AG04450 (cell line): Measurements from ENCODE around the gene CCNC. TPM values are rescaled to one million over a fixed set of nuclear protein-coding genes. Genes with fewer than 3 reads are reported as not detected.

Source experiments
- CTCF ChIA-PET: fragments of 300-600, 350-600 bp; formaldehyde crosslinking; extraction: SDS; loops from one replicate; lab custom pipeline; 2022; ENCODE audit warnings: antibody characterized with exemption, inconsistent platforms; lab: Charles Lee
- POLR2A ChIA-PET: fragments of 350-600 bp; formaldehyde crosslinking; extraction: SDS; loops from one replicate; lab custom pipeline; 2021; ENCODE audit warnings: antibody characterized with exemption, inconsistent platforms; lab: Yijun Ruan, JAX
- DNase-seq: peaks from one replicate; pipeline ENCODE4 v3.0.0-alpha.2; 2011; ENCODE audit warnings: low read depth, low spot score
- H3K27ac ChIP-seq: one replicate; pipeline ENCODE4 v1.5.1; 2012; ENCODE audit warnings: low read depth, low read length, control low read depth
- H3K27me3 ChIP-seq: one replicate; pipeline ENCODE4 v1.6.0; 2012; ENCODE audit warnings: low read length; ENCODE audit not compliant: control insufficient read depth, insufficient read depth
- H3K4me3 ChIP-seq: 2 replicates; pipeline ENCODE4 v1.5.1; 2011; ENCODE audit warnings: mild to moderate bottlenecking, low read depth, low read length, control low read depth
- H3K9me3 ChIP-seq: 2 replicates; pipeline ENCODE4 v1.5.1; 2012; ENCODE audit warnings: low read length; ENCODE audit not compliant: control insufficient read depth, insufficient read depth
- CTCF ChIP-seq: IDR thresholded peaks from 2 replicates; pipeline ENCODE4 v1.5.1; 2011; ENCODE audit warnings: low read depth, low read length, control low read depth, inconsistent platforms
- polyA plus RNA-seq: library from polyadenylated mRNA; depleted of rRNA; stranded (reverse); fragments of >200 nt; gene quantifications from 2 replicates; pipeline ENCODE4 v1.2.3, GENCODE V29; 2011

CCNC gene
- polyA plus RNA-seq, 1 experiment: 68.4 TPM

- POLR2A ChIA-PET: no interaction called here
- no peak for TF ChIP-seq CTCF
- no peak overlapping the region for H3K27ac ChIP-seq
- H3K4me3 ChIP-seq: no peak overlapping the region
- no peaks in the 10 kb centered on the region for H3K9me3 ChIP-seq
- no peaks in the 10 kb centered on the region for H3K27me3 ChIP-seq
- CTCF ChIA-PET: interaction anchor here (0.5 to 1.4 kb wide), 4 partner anchors 21 to 26 kb away, joined by 3 to 4 read pairs (median 4); no protein-coding TSS in a partner anchor
- DNase-seq: no peak
These were observed 24.5 kb downstream of the CCNC start for GRCh38 chr6:99543968-99544367.

- POLR2A ChIA-PET: no interaction called here
These were observed 37.8 kb downstream of the CCNC start for GRCh38 chr6:99530627-99531026.

GRCh38 chr6:99522531-99522930 lies 45.9 kb downstream of the CCNC start:
- no peaks in the 10 kb centered on the region for H3K27me3 ChIP-seq
- DNase-seq: no peak
- no peak overlapping the region for H3K4me3 ChIP-seq
- no peak for TF ChIP-seq CTCF
- H3K9me3 ChIP-seq: no peaks in the 10 kb centered on the region
- CTCF ChIA-PET: interaction anchor here (0.7 to 3.5 kb wide), 6 partner anchors 8 to 96 kb away, joined by 3 to 21 read pairs (median 4); no protein-coding TSS in a partner anchor
- POLR2A ChIA-PET: interaction anchor here (1.5 to 2.1 kb wide), 2 partner anchors 46 to 129 kb away, joined by 5 to 12 read pairs; partner anchors contain the start of gene CCNC
- no peak overlapping the region for H3K27ac ChIP-seq

More at GRCh38 chr6:99530627-99531026, 37.8 kb downstream of the CCNC start:
- TF ChIP-seq CTCF: no peak
- H3K9me3 ChIP-seq: no peaks in the 10 kb centered on the region
- H3K27me3 ChIP-seq: no peaks in the 10 kb centered on the region
- no peak for DNase-seq
- H3K4me3 ChIP-seq: no peak overlapping the region
- CTCF ChIA-PET: interaction anchor here (0.8 to 2.1 kb wide), 2 partner anchors 10 to 63 kb away, joined by 3 to 21 read pairs; no protein-coding TSS in a partner anchor
- no peak overlapping the region for H3K27ac ChIP-seq

- POLR2A ChIA-PET: interaction anchor here (0.7 to 2.1 kb wide), 3 partner anchors 37 to 128 kb away, joined by 3 to 12 read pairs (median 5); partner anchors contain the start of gene CCNC
- no peak for DNase-seq
- Histone ChIP-seq H3K27ac (peak overlapping the region; percentile 80), H3K4me3 (peak overlapping the region; percentile 96), H3K9me3 (no peaks in the 10 kb centered on the region), H3K27me3 (no peaks in the 10 kb centered on the region)
- CTCF ChIA-PET: interaction anchor here (0.7 to 3.5 kb wide), 10 partner anchors 9 to 225 kb away, joined by 3 to 29 read pairs (median 4); partner anchors contain the start of gene CCNC
- TF ChIP-seq CTCF: no peak
These were observed 46.8 kb downstream of the CCNC start for GRCh38 chr6:99521633-99522151.
